Stomach smooth muscle (tissue), 2 donors: ENCODE data around the gene ACADVL.

ENCODE experiments used
- H3K27ac ChIP-seq: one replicate; pipeline ENCODE4 v1.7.0; 2013; ENCODE audit warnings: mild to moderate bottlenecking, low read length, inconsistent platforms
- H3K27me3 ChIP-seq, 2 donors: one replicate each; pipeline ENCODE4 v1.7.0; 2013; ENCODE audit warnings: low read length in 2 of 2; ENCODE audit not compliant: insufficient read depth in 2 of 2, control insufficient read depth in 1 of 2
- H3K36me3 ChIP-seq, 2 donors: one replicate each; pipeline ENCODE4 v1.7.0; 2013; ENCODE audit warnings: low read length in 2 of 2; ENCODE audit not compliant: control insufficient read depth in 2 of 2, insufficient read depth in 2 of 2
- H3K4me1 ChIP-seq: one replicate; pipeline ENCODE4 v1.7.0; 2013; ENCODE audit warnings: low read length; ENCODE audit not compliant: control insufficient read depth, insufficient read depth
- H3K4me3 ChIP-seq, 2 donors: one replicate each; pipeline ENCODE4 v1.7.0; 2013; ENCODE audit warnings: low read length in 2 of 2
- H3K9ac ChIP-seq, 2 donors: one replicate each; pipeline ENCODE4 v1.7.0; 2013; ENCODE audit warnings: low read length in 2 of 2, mild to moderate bottlenecking in 1 of 2
- H3K9me3 ChIP-seq, 2 donors: one replicate each; pipeline ENCODE4 v1.7.0; 2013; ENCODE audit warnings: low read length in 2 of 2; ENCODE audit not compliant: control insufficient read depth in 2 of 2
- donor health status: healthy.
- donor health status: Pancreatic carcinoma.

The ACADVL gene

DNA sequence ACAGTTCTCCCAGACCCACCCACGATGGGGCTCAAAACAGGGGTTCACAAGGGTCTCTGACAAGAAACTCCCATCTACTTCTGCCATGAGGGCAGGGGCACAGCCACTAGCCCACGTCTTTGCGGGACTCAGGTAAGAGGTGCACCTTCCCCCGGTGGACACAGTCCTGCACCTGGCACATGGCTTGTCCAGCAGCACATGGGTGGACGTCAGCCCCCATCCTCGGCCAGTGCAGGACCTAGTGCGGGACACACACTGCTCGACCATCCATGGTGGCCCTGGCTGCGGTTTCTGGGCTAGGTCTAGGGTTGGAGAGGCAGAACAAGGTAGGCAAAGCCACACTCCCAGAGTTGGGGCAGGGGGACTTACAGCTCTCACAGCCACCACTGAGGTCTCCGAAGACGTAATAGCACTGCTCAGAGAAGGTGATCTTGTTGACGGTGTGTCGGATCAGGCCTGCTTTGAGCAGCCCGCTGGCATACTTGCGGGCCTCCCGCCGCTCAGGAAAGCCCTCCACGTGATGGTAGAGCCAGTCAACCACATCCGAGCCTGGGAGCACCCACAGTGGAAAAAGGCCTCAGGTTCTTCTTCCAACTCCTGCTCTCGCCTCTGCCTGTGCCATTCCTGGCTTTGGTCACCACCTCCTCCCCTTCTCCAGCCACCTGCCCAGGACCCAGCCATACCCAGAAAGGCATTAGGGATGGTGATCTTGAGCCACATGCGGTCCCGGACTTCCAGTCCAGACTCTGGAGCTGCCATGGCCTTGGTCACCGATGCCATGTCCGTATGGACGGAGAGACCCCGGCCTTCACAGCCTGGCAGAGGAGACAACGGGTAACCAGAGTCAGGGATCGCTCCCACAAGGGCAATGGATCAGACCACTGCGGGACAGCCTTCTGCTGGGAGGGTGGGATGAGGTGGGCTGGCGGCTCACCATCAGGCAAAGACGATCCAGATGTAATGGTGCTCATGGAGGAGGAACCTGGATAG is 7.3 kb downstream of the ACADVL start:
- Histone ChIP-seq H3K9ac (no peak overlapping the region), H3K36me3 (peaks cover 57 to 67% of the 10 kb centered on the region in 2 donors), H3K4me3 (no peak overlapping the region), H3K4me1 (peaks cover 10% of the 10 kb centered on the region), H3K27me3 (no peaks in the 10 kb centered on the region), H3K9me3 (no peaks in the 10 kb centered on the region), H3K27ac (no peak overlapping the region)

GRCh38 chr17:7228920-7229319 is 9.2 kb downstream of the ACADVL start:
- Histone ChIP-seq H3K4me3 (no peak overlapping the region), H3K9me3 (no peaks in the 10 kb centered on the region), H3K27me3 (no peaks in the 10 kb centered on the region), H3K4me1 (peaks cover 19% of the 10 kb centered on the region), H3K36me3 (peaks cover 41 to 50% of the 10 kb centered on the region in 2 donors), H3K27ac (no peak overlapping the region), H3K9ac (no peak overlapping the region)

GRCh38 chr17:7229504-7229903 is 9.8 kb downstream of the ACADVL start:
- H3K36me3 ChIP-seq = peaks cover 38 to 46% of the 10 kb centered on the region in 2 donors
- no peak overlapping the region for H3K4me3 ChIP-seq
- H3K4me1 ChIP-seq = peaks cover 19% of the 10 kb centered on the region
- H3K9ac ChIP-seq = no peak overlapping the region
- no peak overlapping the region for H3K27ac ChIP-seq
- no peaks in the 10 kb centered on the region for H3K9me3 ChIP-seq
- no peaks in the 10 kb centered on the region for H3K27me3 ChIP-seq

GRCh38 chr17:7232114-7232513 is 12.4 kb downstream of the ACADVL start:
- Histone ChIP-seq H3K36me3 (peaks cover 37 to 38% of the 10 kb centered on the region in 2 donors), H3K9ac (no peak overlapping the region), H3K4me1 (peaks cover 36% of the 10 kb centered on the region), H3K4me3 (no peak overlapping the region), H3K9me3 (no peaks in the 10 kb centered on the region), H3K27me3 (no peaks in the 10 kb centered on the region), H3K27ac (no peak overlapping the region)

DNA sequence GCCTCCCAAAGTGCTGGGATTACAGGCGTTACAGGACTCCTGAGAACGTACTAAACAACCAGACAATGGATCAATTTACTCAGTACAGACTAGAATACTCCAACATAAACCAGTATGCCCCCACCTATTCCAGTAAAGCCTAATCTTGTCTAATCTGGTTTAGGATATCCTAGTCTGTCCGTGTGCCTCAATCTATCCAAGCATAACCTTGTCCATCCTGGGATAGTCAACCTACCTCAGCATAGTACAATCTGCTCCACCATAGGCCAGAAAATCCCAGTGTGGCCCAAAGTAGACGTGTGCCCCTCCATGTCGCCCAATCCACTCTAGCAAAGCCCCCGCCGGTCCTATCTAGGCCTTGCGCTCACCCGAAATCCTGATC is 14.0 kb downstream of the ACADVL start:
- H3K4me3 ChIP-seq = peak overlapping the region; percentile 87 to 92
- peaks cover 24 to 26% of the 10 kb centered on the region in 2 donors for H3K36me3 ChIP-seq
- peaks cover 41% of the 10 kb centered on the region for H3K4me1 ChIP-seq
- peak overlapping the region; percentile 81 for H3K27ac ChIP-seq
- H3K27me3 ChIP-seq = no peaks in the 10 kb centered on the region
- H3K9me3 ChIP-seq = no peaks in the 10 kb centered on the region
- peak overlapping the region; percentile 84 to 91 for H3K9ac ChIP-seq

DNA sequence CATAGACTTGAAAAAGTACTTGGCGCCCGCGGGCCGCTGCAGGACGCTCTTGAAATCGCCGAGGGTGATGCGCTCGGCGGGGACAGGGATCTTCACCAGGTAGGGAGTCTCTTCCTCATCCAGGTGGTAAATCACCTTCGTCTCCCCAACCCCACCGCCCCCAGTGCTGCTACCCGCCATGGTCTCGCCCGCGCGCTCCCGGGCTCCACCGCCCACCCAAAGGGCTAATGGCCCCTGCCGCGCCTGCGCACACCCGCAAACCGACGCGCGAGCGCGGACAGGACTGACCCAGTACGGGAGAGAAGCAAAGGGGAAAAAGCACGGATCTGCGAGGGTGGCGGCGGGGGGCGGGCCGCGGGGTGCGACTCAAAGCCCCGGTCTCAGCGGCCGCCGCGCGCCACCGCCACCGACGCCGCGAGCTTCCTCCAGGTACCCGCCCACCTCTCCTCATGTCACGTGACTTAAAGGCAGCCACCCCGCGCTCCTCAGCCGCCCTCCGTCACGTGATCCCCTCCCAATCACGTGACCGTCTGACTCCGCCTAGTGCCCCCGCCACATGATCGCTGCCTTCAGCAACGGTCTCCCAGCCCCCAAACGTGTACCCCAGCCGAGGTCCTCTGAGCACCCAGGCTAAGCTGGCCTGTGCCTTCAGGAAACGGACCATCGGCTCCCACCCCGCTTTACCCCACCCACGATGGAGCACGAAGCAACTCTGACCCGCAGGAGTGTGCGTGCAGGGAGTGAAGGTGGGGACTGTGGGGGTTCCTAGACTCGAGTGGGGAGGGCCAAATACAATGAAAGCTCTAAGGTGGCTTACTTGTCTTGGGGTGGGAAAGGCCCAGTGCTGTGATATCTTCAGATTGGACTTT is 14.6 kb downstream of the ACADVL start, which contains the start of gene DVL2:
Gene DVL2, minus strand, starts transcription at position 435 of the 869 bp plus-strand sequence. Its CDS starts 255 bp downstream, at position 180.
- Histone ChIP-seq H3K4me1 (peaks cover 41% of the 10 kb centered on the region), H3K27me3 (no peaks in the 10 kb centered on the region), H3K27ac (peak within 1 kb of the TSS; percentile 81), H3K36me3 (peaks cover 18 to 22% of the 10 kb centered on the region in 2 donors), H3K9ac (peak within 1 kb of the TSS; percentile 84 to 91), H3K4me3 (peak within 1 kb of the TSS; percentile 87 to 92), H3K9me3 (no peaks in the 10 kb centered on the region)

GRCh38 chr17:7235693-7236665 is 16.2 kb downstream of the ACADVL start:
- no peak overlapping the region for H3K4me3 ChIP-seq
- H3K27me3 ChIP-seq = no peaks in the 10 kb centered on the region
- no peaks in the 10 kb centered on the region for H3K9me3 ChIP-seq
- H3K9ac ChIP-seq = no peak overlapping the region
- H3K27ac ChIP-seq = no peak overlapping the region
- peaks cover 18 to 20% of the 10 kb centered on the region in 2 donors for H3K36me3 ChIP-seq
- peaks cover 54% of the 10 kb centered on the region for H3K4me1 ChIP-seq

- H3K4me1 ChIP-seq = peaks cover 57% of the 10 kb centered on the region
- H3K36me3 ChIP-seq = peaks cover 19 to 20% of the 10 kb centered on the region in 2 donors
- H3K9ac ChIP-seq = peak overlapping the region; percentile 13 to 62
- peak overlapping the region; percentile 54 to 96 for H3K4me3 ChIP-seq
- H3K9me3 ChIP-seq = no peaks in the 10 kb centered on the region
- H3K27ac ChIP-seq = peak overlapping the region; percentile 73
- no peaks in the 10 kb centered on the region for H3K27me3 ChIP-seq
These were observed 17.1 kb downstream of the ACADVL start for GRCh38 chr17:7236808-7237207.

- Histone ChIP-seq H3K27me3 (no peaks in the 10 kb centered on the region), H3K9ac (peak overlapping the region; percentile 51 to 62), H3K4me1 (peaks cover 54% of the 10 kb centered on the region), H3K4me3 (peak overlapping the region; percentile 54 to 96), H3K9me3 (no peaks in the 10 kb centered on the region), H3K36me3 (peaks cover 19 to 20% of the 10 kb centered on the region in 2 donors), H3K27ac (peak overlapping the region; percentile 73)
These were observed 17.6 kb downstream of the ACADVL start for GRCh38 chr17:7237266-7237760.
